H9 (cell line): ENCODE data around the gene PEPD. TPM values are rescaled to one million over a fixed set of nuclear protein-coding genes. Genes with fewer than 3 reads are reported as not detected.

ENCODE experiments used
- DNase-seq: peaks from one replicate; pipeline ENCODE4 v3.0.0-alpha.2; 2017
- H2AFZ ChIP-seq: one replicate; pipeline ENCODE4 v1.6.1; 2013; ENCODE audit warnings: mild to moderate bottlenecking, low read length, control low read depth, moderate library complexity
- H2AK5ac ChIP-seq: 2 replicates; pipeline ENCODE4 v1.6.1; 2013; ENCODE audit warnings: low read length, control low read depth, mixed read lengths; ENCODE audit not compliant: insufficient read length
- H2BK120ac ChIP-seq: one replicate; pipeline ENCODE4 v1.6.1; 2013; ENCODE audit warnings: low read depth, mild to moderate bottlenecking, low read length, control low read depth, inconsistent platforms; ENCODE audit not compliant: poor library complexity, severe bottlenecking
- H2BK12ac ChIP-seq: 2 replicates; pipeline ENCODE4 v1.6.1; 2013; ENCODE audit warnings: low read length, control low read depth, mixed read lengths, low read depth; ENCODE audit not compliant: insufficient read length
- H2BK15ac ChIP-seq: 2 replicates; pipeline ENCODE4 v1.6.1; 2013; ENCODE audit warnings: low read depth, low read length, control low read depth
- H2BK20ac ChIP-seq: one replicate; pipeline ENCODE4 v1.6.1; 2013; ENCODE audit warnings: low read depth, mild to moderate bottlenecking, low read length, control low read depth, inconsistent platforms; ENCODE audit not compliant: poor library complexity, severe bottlenecking
- H2BK5ac ChIP-seq: 2 replicates; pipeline ENCODE4 v1.6.1; 2013; ENCODE audit warnings: low read length, control low read depth, mixed read lengths; ENCODE audit not compliant: insufficient read length
- H3K14ac ChIP-seq: 2 replicates; pipeline ENCODE4 v1.6.1; 2013; ENCODE audit warnings: low read length, control low read depth; ENCODE audit not compliant: insufficient read depth
- H3K18ac ChIP-seq: 2 replicates; pipeline ENCODE4 v1.6.1; 2013; ENCODE audit warnings: low read depth, mild to moderate bottlenecking, mixed read lengths, low read length, control low read depth; ENCODE audit not compliant: insufficient read length
- H3K23ac ChIP-seq: 2 replicates; pipeline ENCODE4 v1.6.1; 2013; ENCODE audit warnings: low read length, control low read depth, mixed read lengths, low read depth; ENCODE audit not compliant: insufficient read length
- H3K23me2 ChIP-seq: 2 replicates; pipeline ENCODE4 v1.6.1; 2013; ENCODE audit warnings: low read depth, mild to moderate bottlenecking, mixed read lengths, low read length, control low read depth; ENCODE audit not compliant: insufficient read length, poor library complexity, severe bottlenecking
- H3K27ac ChIP-seq: 2 replicates; pipeline ENCODE4 v1.5.1; 2013; ENCODE audit warnings: low read length, control low read depth, mixed read lengths, low read depth; ENCODE audit not compliant: insufficient read length
- H3K27me3 ChIP-seq: 2 replicates; pipeline ENCODE4 v1.6.1; 2013; ENCODE audit warnings: low read length, control low read depth, inconsistent platforms; ENCODE audit not compliant: insufficient read depth
- H3K4ac ChIP-seq: 2 replicates; pipeline ENCODE4 v1.6.1; 2013; ENCODE audit warnings: low read depth, mild to moderate bottlenecking, control low read depth, inconsistent platforms, low read length, moderate library complexity
- H3K4me1 ChIP-seq: 2 replicates; pipeline ENCODE4 v1.6.1; 2013; ENCODE audit warnings: low read length, control low read depth, inconsistent platforms; ENCODE audit not compliant: insufficient read depth
- H3K4me2 ChIP-seq: 2 replicates; pipeline ENCODE4 v1.6.1; 2013; ENCODE audit warnings: low read length, control low read depth, mixed read lengths; ENCODE audit not compliant: insufficient read length, insufficient read depth
- H3K56ac ChIP-seq: 2 replicates; pipeline ENCODE4 v1.6.1; 2013; ENCODE audit warnings: low read depth, mild to moderate bottlenecking, mixed read lengths, low read length, control low read depth; ENCODE audit not compliant: insufficient read length
- H3K79me1 ChIP-seq: 2 replicates; pipeline ENCODE4 v1.6.1; 2013; ENCODE audit warnings: low read depth, mild to moderate bottlenecking, moderate library complexity, low read length, control low read depth, inconsistent platforms; ENCODE audit not compliant: insufficient read depth, poor library complexity, severe bottlenecking
- H3K79me2 ChIP-seq: 2 replicates; pipeline ENCODE4 v1.6.1; 2013; ENCODE audit warnings: low read length, control low read depth, inconsistent platforms; ENCODE audit not compliant: insufficient read depth
- H3K9ac ChIP-seq: 2 replicates; pipeline ENCODE4 v1.6.1; 2013; ENCODE audit warnings: low read length, control low read depth, mixed read lengths; ENCODE audit not compliant: insufficient read length; ENCODE audit errors: extremely low read depth
- H3K9me3 ChIP-seq: one replicate; pipeline ENCODE4 v1.6.1; 2013; ENCODE audit warnings: low read depth, low read length, inconsistent platforms; ENCODE audit not compliant: control insufficient read depth
- H3T11ph ChIP-seq: one replicate; pipeline ENCODE4 v1.6.1; 2013; ENCODE audit warnings: mild to moderate bottlenecking, low read length, control low read depth, inconsistent platforms
- H4K20me1 ChIP-seq: one replicate; pipeline ENCODE4 v1.6.1; 2013; ENCODE audit not compliant: control insufficient read depth, insufficient read length, insufficient read depth
- H4K5ac ChIP-seq: 2 replicates; pipeline ENCODE4 v1.6.1; 2013; ENCODE audit warnings: low read depth, mild to moderate bottlenecking, mixed read lengths, low read length, control low read depth; ENCODE audit not compliant: insufficient read length
- H4K8ac ChIP-seq: replicated peaks from 2 replicates; pipeline ENCODE4 v1.6.1; 2013; ENCODE audit warnings: low read length, control low read depth, mixed read lengths, low read depth; ENCODE audit not compliant: insufficient read length
- H4K91ac ChIP-seq: 2 replicates; pipeline ENCODE4 v1.6.1; 2013; ENCODE audit warnings: low read depth, mild to moderate bottlenecking, moderate library complexity, mixed read lengths, low read length, control low read depth; ENCODE audit not compliant: insufficient read length
- H3K27ac Mint-ChIP-seq, 3 experiments: 2 replicates in 2 of 3; 3 replicates in 1 of 3; pipeline ENCODE4 v1.8.0; 2020 to 2021; ENCODE audit warnings: mixed read lengths in 3 of 3, mild to moderate bottlenecking in 1 of 3, moderate library complexity in 1 of 3
- H3K27me3 Mint-ChIP-seq: 2 replicates; pipeline ENCODE4 v1.8.0; 2021; ENCODE audit warnings: low read depth, mild to moderate bottlenecking, moderate library complexity, mixed read lengths
- H3K36me3 Mint-ChIP-seq, 3 experiments: 2 replicates in 2 of 3; 3 replicates in 1 of 3; pipeline ENCODE4 v1.8.0; 2020 to 2021; ENCODE audit warnings: low read depth in 3 of 3, mixed read lengths in 3 of 3; ENCODE audit not compliant: insufficient read depth in 1 of 3
- H3K4me1 Mint-ChIP-seq, 2 experiments: 2 replicates each; pipeline ENCODE4 v1.8.0; 2020; ENCODE audit warnings: mixed read lengths in 2 of 2
- H3K4me3 Mint-ChIP-seq, 2 experiments: 2 replicates in 1 of 2; 3 replicates in 1 of 2; pipeline ENCODE4 v1.8.0; 2020 to 2021; ENCODE audit warnings: mild to moderate bottlenecking in 2 of 2, mixed read lengths in 2 of 2, moderate library complexity in 1 of 2
- H3K9me3 Mint-ChIP-seq, 2 experiments: 2 replicates in 1 of 2; 3 replicates in 1 of 2; pipeline ENCODE4 v1.8.0; 2020; ENCODE audit warnings: mild to moderate bottlenecking in 2 of 2, mixed read lengths in 2 of 2, moderate library complexity in 1 of 2
- WGBS: extraction: QIAGEN DNeasy Blood & Tissue Kit; methylation state at CpG from one replicate; pipeline ENCODE4 v1.1.7; 2013; ENCODE audit warnings: missing lambda C conversion rate, low lambda C conversion rate, mixed read lengths; ENCODE audit not compliant: insufficient read length; ENCODE audit errors: extremely low coverage; 5-methylcytosine and 5-hydroxymethylcytosine counted together
- total RNA-seq: library from RNA; stranded (reverse); gene quantifications from 2 replicates; pipeline ENCODE4 v1.2.1, GENCODE V29; 2021
- TF ChIP-seq, protein P1 (sequence below): fragments of 200-600 bp; sonication (generic); conservative IDR thresholded peaks from 3 replicates; pipeline ENCODE4 v1.8.0; 2021; ENCODE audit warnings: antibody characterized with exemption, mild to moderate bottlenecking

The PEPD gene
- total RNA-seq, 1 experiment from 2014 or later: 52.8 TPM

DNA sequence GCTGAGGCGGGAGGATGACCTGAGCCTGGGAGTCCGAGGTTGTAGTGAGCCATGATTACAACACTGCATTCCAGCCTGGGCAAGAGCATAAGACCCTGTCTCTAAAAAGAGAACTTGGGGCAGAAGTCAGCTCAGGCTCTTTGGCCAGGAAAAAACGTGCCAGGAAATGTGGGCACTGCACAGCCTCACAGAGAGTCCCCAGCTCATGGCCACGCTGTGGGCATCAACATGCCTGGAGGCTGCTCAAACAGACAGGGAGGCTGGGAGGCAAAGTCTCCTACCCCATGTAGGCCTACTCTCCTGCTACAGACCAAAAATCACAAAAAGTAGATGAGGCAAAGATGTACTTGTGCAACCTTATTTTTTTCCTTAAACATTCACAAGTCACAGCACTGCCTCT, 49.4 kb downstream of the PEPD start:
- Mint-ChIP-seq H3K9me3 (no peaks in the 10 kb centered on the region), H3K4me1 (peaks cover 0 to 5% of the 10 kb centered on the region in 2 experiments; a peak in 1 of 4 replicates), H3K27me3 (no peaks in the 10 kb centered on the region; the same call in 1 of the 2 replicates), H3K36me3 (peaks cover 0 to 8% (median 6%) of the 10 kb centered on the region in 3 experiments; a peak in 4 of 7 replicates), H3K27ac (no peak overlapping the region), H3K4me3 (no peak overlapping the region)
- no peak overlapping the region for H2BK12ac ChIP-seq
- no peak overlapping the region for H3K18ac ChIP-seq
- no CpG with 5 or more reads among the region's 4 CpGs for WGBS
- H3K14ac ChIP-seq: no peak overlapping the region
- H2BK15ac ChIP-seq: no peak overlapping the region
- H3K9me3 ChIP-seq: no peaks in the 10 kb centered on the region
- H3K4ac ChIP-seq: no peak overlapping the region
- no peak overlapping the region for H2BK5ac ChIP-seq
- no peak overlapping the region for H3T11ph ChIP-seq
- no peak overlapping the region for H3K23ac ChIP-seq
- H3K79me1 ChIP-seq: no peaks in the 10 kb centered on the region
- H4K5ac ChIP-seq: no peak overlapping the region
- H2BK20ac ChIP-seq: no peak overlapping the region
- H3K56ac ChIP-seq: no peak overlapping the region
- no peak overlapping the region for H4K91ac ChIP-seq
- no peaks in the 10 kb centered on the region for H3K23me2 ChIP-seq
- no peaks in the 10 kb centered on the region for H3K79me2 ChIP-seq
- H2AFZ ChIP-seq: no peak overlapping the region
- H3K4me1 ChIP-seq: no peaks in the 10 kb centered on the region
- H3K27me3 ChIP-seq: no peaks in the 10 kb centered on the region
- no peak for DNase-seq
- no peak overlapping the region for H3K9ac ChIP-seq
- H3K4me2 ChIP-seq: no peak overlapping the region
- H3K27ac ChIP-seq: no peak overlapping the region
- H4K8ac ChIP-seq: no peak overlapping the region
- TF ChIP-seq, protein P1, sequence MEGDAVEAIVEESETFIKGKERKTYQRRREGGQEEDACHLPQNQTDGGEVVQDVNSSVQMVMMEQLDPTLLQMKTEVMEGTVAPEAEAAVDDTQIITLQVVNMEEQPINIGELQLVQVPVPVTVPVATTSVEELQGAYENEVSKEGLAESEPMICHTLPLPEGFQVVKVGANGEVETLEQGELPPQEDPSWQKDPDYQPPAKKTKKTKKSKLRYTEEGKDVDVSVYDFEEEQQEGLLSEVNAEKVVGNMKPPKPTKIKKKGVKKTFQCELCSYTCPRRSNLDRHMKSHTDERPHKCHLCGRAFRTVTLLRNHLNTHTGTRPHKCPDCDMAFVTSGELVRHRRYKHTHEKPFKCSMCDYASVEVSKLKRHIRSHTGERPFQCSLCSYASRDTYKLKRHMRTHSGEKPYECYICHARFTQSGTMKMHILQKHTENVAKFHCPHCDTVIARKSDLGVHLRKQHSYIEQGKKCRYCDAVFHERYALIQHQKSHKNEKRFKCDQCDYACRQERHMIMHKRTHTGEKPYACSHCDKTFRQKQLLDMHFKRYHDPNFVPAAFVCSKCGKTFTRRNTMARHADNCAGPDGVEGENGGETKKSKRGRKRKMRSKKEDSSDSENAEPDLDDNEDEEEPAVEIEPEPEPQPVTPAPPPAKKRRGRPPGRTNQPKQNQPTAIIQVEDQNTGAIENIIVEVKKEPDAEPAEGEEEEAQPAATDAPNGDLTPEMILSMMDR: no peak
- no peak overlapping the region for H2BK120ac ChIP-seq
- H4K20me1 ChIP-seq: no peaks in the 10 kb centered on the region
- no peak overlapping the region for H2AK5ac ChIP-seq
